ENCODE data around the gene RAP1GAP.

GRCh38 chr1:21573971-21574465, 95.1 kb downstream of the RAP1GAP start:
- TF ChIP-seq CTCF (IDR thresholded peaks at IDR 0.05 in 2 of 3, conservative IDR thresholded peaks at IDR 0.05 in 1 of 3; ENCODE audit: borderline replicate concordance in 1 of 3, insufficient read depth in 1 of 3, low read depth in 2 of 3, low read length in 2 of 3) (peak; percentile 68 to 84 (median 72)), EZH2phosphoT487 (IDR thresholded peaks at IDR 0.05; ENCODE audit: borderline replicate concordance) (no peak), MAX (IDR thresholded peaks at IDR 0.05) (no peak), SIN3A (IDR thresholded peaks at IDR 0.05; ENCODE audit: low read depth) (no peak), REST (IDR thresholded peaks at IDR 0.05; ENCODE audit: low read depth) (no peak)

Measured in HCT116 (cell line).